HepG2 (cell line): ENCODE data around the gene TMEM11. TPM values are rescaled to one million over a fixed set of nuclear protein-coding genes. Genes with fewer than 3 reads are reported as not detected.

ENCODE experiments used
- CEBPG ChIP-seq: IDR thresholded peaks from 2 replicates; pipeline ENCODE4 v1.6.1; 2016
- IKZF4 ChIP-seq: sonication (generic); formaldehyde crosslinking; IDR thresholded peaks from 2 replicates; pipeline ENCODE4 v1.5.1; 2020; ENCODE audit warnings: borderline replicate concordance, mild to moderate bottlenecking, low read depth, missing genetic modification reagents; ENCODE audit errors: not compliant biosample characterization
- KDM5A ChIP-seq: fragments of 200-600 bp; sonication (generic); IDR thresholded peaks from 2 replicates; pipeline ENCODE4 v1.7.0; 2018; ENCODE audit warnings: antibody characterized with exemption, mild to moderate bottlenecking, low read length, borderline replicate concordance
- RBFOX2 ChIP-seq: fragments of 200-400 bp; formaldehyde crosslinking; IDR thresholded peaks from 2 replicates; pipeline ENCODE4 v1.6.1; 2017; ENCODE audit warnings: low read depth, mild to moderate bottlenecking, low read length
- RORA ChIP-seq: sonication (generic); formaldehyde crosslinking; IDR thresholded peaks from 2 replicates; pipeline ENCODE4 v1.5.0; 2020; ENCODE audit warnings: mild to moderate bottlenecking, missing genetic modification reagents, moderate library complexity
- THAP11 ChIP-seq: IDR thresholded peaks from 2 replicates; pipeline ENCODE4 v1.6.1; 2016; ENCODE audit warnings: missing biosample characterization, missing genetic modification reagents
- TP53 ChIP-seq: sonication (generic); formaldehyde crosslinking; conservative IDR thresholded peaks from 2 replicates; pipeline ENCODE4 v1.4.0; 2020; ENCODE audit warnings: missing genetic modification reagents
- ZMAT3 ChIP-seq: sonication (generic); formaldehyde crosslinking; conservative IDR thresholded peaks from 2 replicates; pipeline ENCODE4 v1.7.0; 2021; ENCODE audit warnings: missing genetic modification reagents
- ZNF619 ChIP-seq: sonication (generic); formaldehyde crosslinking; IDR thresholded peaks from 2 replicates; pipeline ENCODE4 v1.4.0; 2020; ENCODE audit warnings: mild to moderate bottlenecking, missing genetic modification reagents
- ZNF749 ChIP-seq: sonication (generic); formaldehyde crosslinking; IDR thresholded peaks from 2 replicates; pipeline ENCODE4 v1.8.0; 2022; ENCODE audit warnings: mild to moderate bottlenecking, missing genetic modification reagents, moderate library complexity, borderline replicate concordance
- ZNF788 ChIP-seq: sonication (generic); formaldehyde crosslinking; IDR thresholded peaks from 2 replicates; pipeline ENCODE4 v1.5.0; 2020; ENCODE audit warnings: mild to moderate bottlenecking, missing genetic modification reagents, borderline replicate concordance
- ZSCAN21 ChIP-seq: sonication (generic); formaldehyde crosslinking; IDR thresholded peaks from 2 replicates; pipeline ENCODE4 v1.8.0; 2022; ENCODE audit warnings: mild to moderate bottlenecking, missing genetic modification reagents, moderate library complexity, borderline replicate concordance
- polyA plus RNA-seq, 8 experiments: library from polyadenylated mRNA; depleted of rRNA in 3 of 8; stranded (reverse) in 7 of 8; unstranded in 1 of 8; fragments of >200 nt; fragmentation: Illumina TruSeq in 4 of 8; extraction: Trizol in 4 of 8; gene quantifications; 2 replicates each; pipeline versions ENCODE4 v1.2.1 to v1.2.3, GENCODE V29; 2011 to 2016; ENCODE audit warnings: low read depth in 4 of 8, missing spikeins in 1 of 8, mixed read lengths in 1 of 8; ENCODE audit not compliant: insufficient read depth in 1 of 8
- total RNA-seq, 5 experiments: library from RNA; depleted of rRNA; stranded (reverse); fragments of >200 nt; fragmentation: Illumina TruSeq; extraction: Trizol; gene quantifications; 2 replicates each; pipeline ENCODE4 v1.2.3, GENCODE V29; 2016; ENCODE audit warnings: low read depth in 1 of 5
- TF ChIP-seq, protein P1 (sequence below): IDR thresholded peaks from 2 replicates; pipeline ENCODE4 v1.6.1; 2018; ENCODE audit warnings: missing genetic modification reagents, mild to moderate bottlenecking, missing compliant biosample characterization
- TF ChIP-seq, protein P2 (sequence below): sonication (generic); formaldehyde crosslinking; IDR thresholded peaks from 2 replicates; pipeline ENCODE4 v1.9.0; 2021; ENCODE audit warnings: missing genetic modification reagents, borderline replicate concordance
- TF ChIP-seq, protein P3 (sequence below): sonication (generic); formaldehyde crosslinking; IDR thresholded peaks from 2 replicates; pipeline ENCODE4 v1.5.1; 2020; ENCODE audit warnings: mild to moderate bottlenecking, missing genetic modification reagents

Gene TMEM11
- total and polyA plus RNA-seq, 2 of the 13 experiments (the other 11 are each of a cell fraction or from before 2014, with no cell fraction given): 18.7 to 35.0 TPM

DNA sequence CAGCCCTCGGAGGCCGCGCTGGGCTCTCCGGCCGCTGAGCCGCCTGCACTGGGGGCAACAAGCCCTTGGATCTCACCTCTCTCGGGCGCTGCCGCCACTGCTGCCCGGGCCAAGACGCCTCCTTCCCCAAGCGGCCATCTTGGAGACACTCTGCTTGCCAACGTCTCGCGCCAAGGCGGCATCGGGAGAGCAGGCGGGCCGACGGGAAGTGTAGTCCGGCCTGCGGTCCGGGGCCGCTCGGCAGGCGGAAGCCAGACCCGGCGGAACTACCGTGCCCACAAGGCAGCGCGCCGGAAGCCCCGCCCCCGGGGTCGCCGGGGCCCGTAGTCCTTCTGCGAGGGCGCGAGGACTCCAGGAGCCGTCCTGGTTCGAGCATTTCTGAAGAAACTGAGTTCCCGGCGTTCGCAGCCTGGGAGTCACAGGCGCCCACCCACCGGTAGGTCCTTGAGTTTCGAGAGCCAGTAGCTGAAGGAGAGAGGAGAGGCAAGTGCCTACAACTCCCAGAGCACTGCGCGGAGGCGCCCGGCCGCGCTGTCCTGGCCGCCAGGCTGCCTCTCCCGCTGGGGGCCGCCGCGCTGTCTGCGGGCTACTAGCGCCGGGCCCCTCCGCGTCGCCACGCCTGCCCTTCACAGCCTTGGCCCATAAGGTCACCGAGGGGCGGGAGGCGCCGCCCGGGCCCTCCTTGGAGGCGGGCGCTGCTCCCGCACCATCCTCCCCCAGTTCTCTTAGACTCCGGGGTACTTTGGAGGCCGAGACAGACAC, at the start of gene TMEM11 (continued):
- TF ChIP-seq IKZF4 (CRISPR knock-in tag) (peak; percentile 5), KDM5A (peak; percentile 20; the same call in 1 of the 2 replicates), RORA (no peak), ZNF619 (CRISPR knock-in tag) (no peak), RBFOX2 (peak; percentile 95), ZNF749 (0 out of 2 replicates have a peak, but pooled peaks have one; percentile 47), CEBPG (CRISPR knock-in tag) (no peak; the same call in 1 of the 2 replicates), THAP11 (peak; percentile 100), ZMAT3 (no peak), ZSCAN21 (peak; percentile 61), ZNF788 (CRISPR knock-in tag) (peak; percentile 73; the same call in 1 of the 2 replicates), TP53 (CRISPR knock-in tag) (no peak)
- TF ChIP-seq, protein P1, sequence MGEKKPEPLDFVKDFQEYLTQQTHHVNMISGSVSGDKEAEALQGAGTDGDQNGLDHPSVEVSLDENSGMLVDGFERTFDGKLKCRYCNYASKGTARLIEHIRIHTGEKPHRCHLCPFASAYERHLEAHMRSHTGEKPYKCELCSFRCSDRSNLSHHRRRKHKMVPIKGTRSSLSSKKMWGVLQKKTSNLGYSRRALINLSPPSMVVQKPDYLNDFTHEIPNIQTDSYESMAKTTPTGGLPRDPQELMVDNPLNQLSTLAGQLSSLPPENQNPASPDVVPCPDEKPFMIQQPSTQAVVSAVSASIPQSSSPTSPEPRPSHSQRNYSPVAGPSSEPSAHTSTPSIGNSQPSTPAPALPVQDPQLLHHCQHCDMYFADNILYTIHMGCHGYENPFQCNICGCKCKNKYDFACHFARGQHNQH (CRISPR knock-in tag): 0 out of 2 replicates have a peak, but pooled peaks have one; percentile 2
- TF ChIP-seq, protein P2, sequence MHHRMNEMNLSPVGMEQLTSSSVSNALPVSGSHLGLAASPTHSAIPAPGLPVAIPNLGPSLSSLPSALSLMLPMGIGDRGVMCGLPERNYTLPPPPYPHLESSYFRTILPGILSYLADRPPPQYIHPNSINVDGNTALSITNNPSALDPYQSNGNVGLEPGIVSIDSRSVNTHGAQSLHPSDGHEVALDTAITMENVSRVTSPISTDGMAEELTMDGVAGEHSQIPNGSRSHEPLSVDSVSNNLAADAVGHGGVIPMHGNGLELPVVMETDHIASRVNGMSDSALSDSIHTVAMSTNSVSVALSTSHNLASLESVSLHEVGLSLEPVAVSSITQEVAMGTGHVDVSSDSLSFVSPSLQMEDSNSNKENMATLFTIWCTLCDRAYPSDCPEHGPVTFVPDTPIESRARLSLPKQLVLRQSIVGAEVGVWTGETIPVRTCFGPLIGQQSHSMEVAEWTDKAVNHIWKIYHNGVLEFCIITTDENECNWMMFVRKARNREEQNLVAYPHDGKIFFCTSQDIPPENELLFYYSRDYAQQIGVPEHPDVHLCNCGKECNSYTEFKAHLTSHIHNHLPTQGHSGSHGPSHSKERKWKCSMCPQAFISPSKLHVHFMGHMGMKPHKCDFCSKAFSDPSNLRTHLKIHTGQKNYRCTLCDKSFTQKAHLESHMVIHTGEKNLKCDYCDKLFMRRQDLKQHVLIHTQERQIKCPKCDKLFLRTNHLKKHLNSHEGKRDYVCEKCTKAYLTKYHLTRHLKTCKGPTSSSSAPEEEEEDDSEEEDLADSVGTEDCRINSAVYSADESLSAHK: no peak
- TF ChIP-seq, protein P3, sequence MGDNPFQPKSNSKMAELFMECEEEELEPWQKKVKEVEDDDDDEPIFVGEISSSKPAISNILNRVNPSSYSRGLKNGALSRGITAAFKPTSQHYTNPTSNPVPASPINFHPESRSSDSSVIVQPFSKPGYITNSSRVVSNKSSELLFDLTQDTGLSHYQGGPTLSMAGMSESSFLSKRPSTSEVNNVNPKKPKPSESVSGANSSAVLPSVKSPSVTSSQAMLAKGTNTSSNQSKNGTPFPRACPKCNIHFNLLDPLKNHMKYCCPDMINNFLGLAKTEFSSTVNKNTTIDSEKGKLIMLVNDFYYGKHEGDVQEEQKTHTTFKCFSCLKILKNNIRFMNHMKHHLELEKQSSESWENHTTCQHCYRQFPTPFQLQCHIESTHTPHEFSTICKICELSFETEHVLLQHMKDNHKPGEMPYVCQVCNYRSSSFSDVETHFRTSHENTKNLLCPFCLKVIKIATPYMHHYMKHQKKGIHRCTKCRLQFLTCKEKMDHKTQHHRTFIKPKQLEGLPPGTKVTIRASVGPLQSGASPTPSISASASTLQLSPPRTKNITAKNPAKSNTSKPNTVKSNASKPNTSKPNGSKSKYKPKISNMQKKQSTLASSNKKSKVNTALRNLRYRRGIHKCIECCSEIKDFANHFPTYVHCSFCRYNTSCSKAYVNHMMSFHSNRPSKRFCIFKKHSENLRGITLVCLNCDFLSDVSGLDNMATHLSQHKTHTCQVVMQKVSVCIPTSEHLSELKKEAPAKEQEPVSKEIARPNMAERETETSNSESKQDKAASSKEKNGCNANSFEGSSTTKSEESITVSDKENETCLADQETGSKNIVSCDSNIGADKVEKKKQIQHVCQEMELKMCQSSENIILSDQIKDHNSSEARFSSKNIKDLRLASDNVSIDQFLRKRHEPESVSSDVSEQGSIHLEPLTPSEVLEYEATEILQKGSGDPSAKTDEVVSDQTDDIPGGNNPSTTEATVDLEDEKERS (CRISPR knock-in tag): no peak
